ENCODE measurements around the gene ATP10B.

ATP10B gene

GRCh38 chr5:160514866-160515265 lies 337.1 kb downstream of the ATP10B start:
- TF ChIP-seq Cebpa-rat (IDR thresholded peaks at IDR 0.05) = no peak
- Histone ChIP-seq H3K9ac (no peak overlapping the region), H3K4me2 (no peak overlapping the region), H3K9me3 (replicated peaks in 1 of 11) (no peaks in the 10 kb centered on the region), H3K4me1 (peaks cover 0 to 10% (median 7%) of the 10 kb centered on the region in 10 experiments; a peak in 11 of 20 replicates), H3K4me3 (no peak overlapping the region), H4K20me1 (no peaks in the 10 kb centered on the region), H3K27me3 (no peaks in the 10 kb centered on the region), H3K27ac (no peak overlapping the region), H3K36me3 (peaks cover 0 to 26% (median 0%) of the 10 kb centered on the region in 11 experiments; a peak in 3 of 22 replicates)

DNA sequence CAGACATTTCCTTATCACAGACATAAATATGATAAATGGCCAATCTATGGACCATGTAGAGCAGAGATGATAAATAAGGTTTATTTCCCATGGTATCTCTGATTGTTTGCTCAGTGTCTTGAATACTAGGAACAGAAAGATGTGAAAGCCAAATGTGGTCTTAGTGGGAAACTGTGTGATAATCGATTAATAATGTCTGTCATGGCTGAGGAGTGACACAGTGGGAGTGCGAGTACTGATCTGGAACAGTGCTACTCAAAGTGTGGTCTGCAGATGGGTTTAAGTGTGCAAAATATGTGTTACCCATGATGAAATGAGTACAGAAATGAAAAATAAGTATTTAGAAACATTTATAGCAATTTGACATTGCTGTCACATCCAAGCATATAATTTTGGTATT lies 337.8 kb downstream of the ATP10B start:
- Histone ChIP-seq H3K4me3 (no peak overlapping the region), H3K36me3 (peaks cover 0 to 20% (median 0%) of the 10 kb centered on the region in 11 experiments; a peak in 3 of 22 replicates), H3K9me3 (replicated peaks in 1 of 11) (no peaks in the 10 kb centered on the region), H3K27me3 (no peaks in the 10 kb centered on the region), H4K20me1 (no peaks in the 10 kb centered on the region), H3K9ac (no peak overlapping the region), H3K27ac (no peak overlapping the region), H3K4me1 (peaks cover 0 to 10% (median 7%) of the 10 kb centered on the region in 10 experiments; a peak in 14 of 20 replicates), H3K4me2 (no peak overlapping the region)
- TF ChIP-seq Cebpa-rat (IDR thresholded peaks at IDR 0.05) = no peak

GRCh38 chr5:160513485-160513884 lies 338.5 kb downstream of the ATP10B start:
- TF ChIP-seq Cebpa-rat (IDR thresholded peaks at IDR 0.05) = no peak
- Histone ChIP-seq H3K9me3 (replicated peaks in 1 of 11) (no peaks in the 10 kb centered on the region), H3K4me3 (no peak overlapping the region), H3K9ac (no peak overlapping the region), H3K27me3 (no peaks in the 10 kb centered on the region), H3K4me1 (peaks cover 2 to 15% (median 9%) of the 10 kb centered on the region in 10 experiments), H3K36me3 (peaks cover 0 to 13% (median 0%) of the 10 kb centered on the region in 11 experiments; a peak in 2 of 22 replicates), H3K27ac (no peak overlapping the region), H3K4me2 (no peak overlapping the region), H4K20me1 (no peaks in the 10 kb centered on the region)
